HG02981 (cell line): ENCODE measurements around the gene ARL14.

Experiments
- ATAC-seq: cut with Tn5 transposase; IDR thresholded peaks from one replicate; pipeline ENCODE4 v1.9.1; 2021; ENCODE audit warnings: mild to moderate bottlenecking, moderate library complexity; ENCODE audit not compliant: unreplicated experiment

Gene ARL14

DNA sequence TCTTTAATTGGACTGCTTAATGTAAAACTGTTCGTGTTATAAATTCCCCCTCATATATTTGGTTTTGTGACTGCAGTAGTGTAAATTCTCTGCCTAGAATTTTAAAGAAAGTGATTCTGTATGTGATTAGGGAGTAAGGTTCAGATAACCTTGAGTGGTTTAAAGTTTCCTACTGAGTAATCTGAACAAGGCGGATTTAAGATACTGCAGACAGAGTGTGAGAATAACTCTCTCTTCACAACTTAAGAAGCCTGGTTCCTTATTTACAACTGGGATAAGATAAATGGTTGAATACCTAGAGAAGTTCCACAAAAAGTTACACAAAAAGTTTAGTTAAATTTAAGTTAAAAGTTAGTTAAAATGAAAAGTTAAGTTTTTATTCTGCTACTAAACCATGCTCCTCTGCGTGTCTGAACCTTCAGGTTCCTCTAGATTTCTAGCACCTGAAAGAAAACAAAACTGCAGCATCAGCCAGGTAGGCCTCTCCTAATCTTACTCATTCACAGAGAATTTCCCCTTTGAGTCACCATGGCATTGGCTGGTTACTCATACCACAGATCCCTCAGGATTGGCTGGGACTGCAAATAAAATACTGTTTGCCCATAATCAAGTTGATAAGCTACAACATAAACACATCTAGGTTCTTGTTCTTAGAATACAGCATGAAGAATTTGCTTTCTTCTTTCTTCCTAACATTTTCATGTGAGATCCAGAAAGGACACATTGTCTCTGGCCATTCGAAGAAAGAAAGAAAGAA is at the start of gene ARL14:
ARL14 (plus strand) TSS at position 614 of the 757 bp plus-strand sequence. CDS start 187 bp downstream, outside the sequence.
- no peak for ATAC-seq

GRCh38 chr3:160629491-160629890 is 47.5 kb upstream of the ARL14 start:
- no peak for ATAC-seq

GRCh38 chr3:160633361-160634083 is 43.4 kb upstream of the ARL14 start:
- no peak for ATAC-seq

- ATAC-seq, result no peak
Observed at GRCh38 chr3:160635213-160635612, 41.7 kb upstream of the ARL14 start.

DNA sequence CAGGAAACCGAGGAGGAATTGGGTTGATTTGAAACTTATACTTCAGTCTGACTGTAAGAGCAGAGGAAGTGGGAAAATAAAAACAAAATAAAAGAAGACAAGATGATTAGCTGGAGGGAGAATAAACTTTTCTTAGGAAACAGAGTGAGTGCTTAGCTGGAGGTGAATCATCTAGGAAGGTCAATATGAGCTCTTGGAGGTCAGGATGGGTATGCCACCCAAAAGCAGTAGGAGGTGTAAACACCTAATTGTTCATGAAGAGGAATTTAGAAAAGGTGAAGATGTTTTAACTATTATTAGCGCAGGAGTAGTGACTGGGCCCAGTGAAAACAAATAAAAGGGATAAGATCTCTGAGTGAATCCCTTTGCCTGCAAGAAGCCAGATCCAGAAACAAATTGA is 39.9 kb upstream of the ARL14 start:
- ATAC-seq, result no peak

GRCh38 chr3:160638184-160638583 is 38.8 kb upstream of the ARL14 start:
- no peak for ATAC-seq

DNA sequence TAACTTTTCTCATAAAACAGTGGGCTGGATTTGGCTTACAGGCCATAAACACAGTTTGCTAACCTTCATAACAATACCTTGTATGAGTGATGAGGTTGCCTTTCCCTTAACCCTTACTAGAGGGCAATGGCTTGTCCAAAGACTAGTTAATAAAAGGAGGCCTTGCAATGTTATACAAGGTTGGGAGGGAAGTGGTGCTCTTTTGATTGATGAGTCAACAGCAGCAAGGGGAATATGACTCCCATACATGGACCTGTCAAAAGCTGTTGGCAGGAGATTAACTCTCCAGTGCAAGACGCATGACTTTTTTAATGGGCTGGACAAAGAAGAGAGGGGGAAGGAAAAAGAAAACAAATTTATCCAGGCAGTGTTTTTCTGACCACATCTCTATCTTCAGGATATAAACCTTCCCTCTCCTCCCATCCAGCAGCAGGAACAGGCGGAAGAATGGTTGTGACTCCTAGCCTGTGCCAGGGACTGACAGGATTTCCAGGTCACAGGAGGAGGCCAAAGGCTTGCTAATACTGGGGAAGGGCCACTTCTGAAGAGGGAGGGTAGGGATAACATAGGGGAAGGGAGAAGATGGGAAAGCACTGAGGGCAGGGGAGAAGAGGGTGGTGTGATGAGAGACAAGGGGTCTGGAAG is 35.2 kb upstream of the ARL14 start:
- no peak for ATAC-seq

DNA sequence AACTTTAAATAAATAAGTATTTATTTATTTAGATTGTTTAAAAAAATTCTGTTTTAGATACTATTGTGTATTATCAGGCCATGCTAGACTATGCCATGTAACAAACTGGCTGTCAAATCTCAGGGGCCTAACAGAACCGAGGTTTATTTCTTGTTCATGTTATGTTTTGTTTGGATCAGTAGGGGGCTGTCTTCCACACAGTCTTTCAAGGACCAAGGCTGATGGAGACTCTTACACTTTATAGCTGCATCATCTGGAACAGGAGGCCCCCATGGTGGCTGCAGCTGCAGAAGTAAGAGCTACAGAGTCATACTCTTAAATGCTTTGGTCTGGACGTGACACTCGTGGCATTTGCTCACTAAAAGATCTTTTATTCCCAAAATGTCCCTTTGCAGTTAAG is 33.0 kb upstream of the ARL14 start:
- no peak for ATAC-seq

GRCh38 chr3:160644491-160644890 is 32.5 kb upstream of the ARL14 start:
- ATAC-seq, result no peak

DNA sequence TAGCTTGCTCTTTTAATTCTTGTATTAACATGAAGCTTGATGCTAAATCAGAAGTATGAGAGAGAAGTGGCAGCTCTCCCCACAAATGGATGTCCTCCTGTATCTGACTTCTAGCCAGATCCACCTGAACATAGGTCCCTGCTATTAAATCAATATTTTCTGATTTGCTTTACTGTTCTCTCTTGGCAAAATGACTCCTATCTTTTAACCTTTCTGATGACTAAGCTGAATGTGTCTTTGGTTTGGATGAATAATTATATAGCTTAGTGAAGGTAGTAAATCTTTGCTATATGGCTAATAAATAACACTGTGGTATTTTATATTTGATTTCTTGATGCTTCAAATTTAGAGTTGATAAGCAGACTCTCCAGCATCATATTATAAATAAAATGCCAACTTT is 28.3 kb upstream of the ARL14 start:
- ATAC-seq, result no peak

DNA sequence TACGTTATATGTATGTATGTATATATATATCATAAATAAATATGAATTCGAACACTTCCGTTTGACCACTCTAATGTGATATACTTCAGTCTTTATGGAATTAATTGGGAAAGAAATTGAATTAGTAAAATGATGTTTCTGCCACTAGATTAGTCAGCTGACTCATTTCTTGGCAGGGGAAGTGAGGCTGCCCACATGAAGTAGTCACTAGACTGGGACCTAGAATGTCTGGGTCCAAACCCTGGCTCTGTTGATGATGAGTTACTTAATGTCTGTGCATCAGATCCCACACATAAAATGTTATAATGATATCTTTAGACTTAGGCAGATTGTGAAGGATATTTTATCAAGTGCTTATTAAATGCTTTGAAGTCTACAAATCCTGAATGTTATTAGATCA is 27.4 kb upstream of the ARL14 start:
- no peak for ATAC-seq

DNA sequence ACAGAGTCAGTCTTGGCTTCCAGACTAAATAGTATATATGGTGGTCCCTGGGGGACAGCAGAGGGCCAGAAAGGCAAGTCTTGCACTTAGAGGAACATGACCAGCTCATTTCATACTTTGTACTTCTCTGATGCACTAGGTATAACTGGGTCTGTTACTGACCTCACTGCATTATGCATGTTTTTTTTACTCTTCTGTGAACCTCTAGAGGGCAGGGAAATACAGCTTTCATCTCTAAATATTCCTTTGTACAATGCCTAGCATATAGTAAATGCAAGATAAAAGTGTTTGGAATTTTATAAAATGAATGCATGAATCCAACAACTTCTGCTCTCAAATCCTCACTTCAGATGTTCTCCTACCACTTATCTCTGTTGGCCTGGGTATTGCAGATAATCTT is 23.4 kb upstream of the ARL14 start:
- ATAC-seq, result no peak

GRCh38 chr3:160660902-160661301 is 16.1 kb upstream of the ARL14 start:
- no peak for ATAC-seq

DNA sequence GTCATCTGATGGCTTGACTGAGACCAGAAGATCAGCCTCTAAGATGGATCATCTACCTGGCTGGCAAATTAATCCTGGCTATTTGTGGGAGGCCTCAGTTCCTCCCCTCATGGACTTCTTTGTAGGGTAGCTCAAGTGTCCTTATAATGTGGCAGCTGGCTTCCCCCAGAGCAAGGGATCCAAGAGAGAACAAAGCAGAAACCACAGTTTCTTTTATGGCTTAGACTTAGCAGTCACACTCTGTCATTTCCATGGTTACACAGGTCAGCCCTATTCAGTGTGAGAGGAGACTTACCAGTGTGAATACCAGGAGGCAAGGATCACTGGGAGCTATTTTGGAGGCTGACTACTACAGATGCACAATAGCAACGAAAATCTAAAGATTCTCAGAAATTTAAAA is 15.3 kb upstream of the ARL14 start:
- ATAC-seq, result no peak

DNA sequence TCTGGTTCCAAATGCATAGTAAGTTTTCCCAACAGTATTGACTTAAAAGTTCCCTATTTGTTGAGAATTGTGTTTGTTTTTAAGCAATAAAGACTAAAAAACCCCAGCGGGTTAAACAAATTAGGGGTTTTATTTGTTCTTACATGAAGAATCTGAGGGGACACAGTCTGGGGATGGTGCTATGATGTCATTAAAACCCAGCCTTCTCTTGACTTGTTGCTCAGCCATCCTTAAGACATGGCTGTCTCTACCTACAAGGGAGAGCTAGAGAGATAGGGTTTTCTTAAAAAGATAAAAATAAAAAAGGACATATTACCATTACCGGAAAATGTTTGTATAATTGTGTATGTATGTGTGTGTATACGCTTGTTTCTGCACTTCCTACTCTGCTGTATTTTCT is 11.7 kb upstream of the ARL14 start:
- ATAC-seq, result no peak

DNA sequence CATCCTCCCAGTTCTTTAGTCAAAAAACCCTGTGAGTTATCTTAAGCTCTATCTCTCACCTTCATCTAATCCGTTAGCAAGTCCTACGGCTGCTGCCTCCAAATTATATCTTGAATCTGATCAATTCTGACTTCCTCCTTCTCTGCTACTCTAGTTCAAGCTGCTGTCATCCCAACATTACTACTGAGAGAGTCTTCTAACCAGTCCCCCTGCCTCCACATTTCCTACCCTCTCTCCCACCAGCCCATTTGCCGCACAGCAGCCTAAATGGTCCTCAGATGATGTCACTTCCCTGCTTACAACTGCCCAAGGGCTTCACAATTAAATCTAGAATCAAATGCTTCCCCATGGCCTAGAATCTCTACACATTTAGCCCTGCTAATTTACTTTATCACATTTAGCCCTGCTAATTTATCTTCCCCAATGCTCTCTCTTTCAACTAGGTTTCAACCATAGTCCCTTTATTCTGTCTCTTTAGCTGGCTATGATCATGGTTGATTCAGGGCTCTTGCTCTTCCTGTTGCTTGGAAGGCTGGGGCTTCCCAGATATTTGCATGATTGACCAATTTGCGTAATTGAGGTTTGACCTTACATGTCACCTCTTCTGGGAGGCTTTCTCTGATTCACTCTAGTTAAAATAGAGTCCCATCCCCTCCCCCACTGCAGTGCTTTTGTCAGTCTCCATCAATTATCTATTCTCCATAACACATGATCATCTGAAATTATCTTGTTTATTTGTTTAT is 11.0 kb upstream of the ARL14 start:
- ATAC-seq, result peak; percentile 89

GRCh38 chr3:160667452-160667851 is 9.5 kb upstream of the ARL14 start:
- no peak for ATAC-seq

DNA sequence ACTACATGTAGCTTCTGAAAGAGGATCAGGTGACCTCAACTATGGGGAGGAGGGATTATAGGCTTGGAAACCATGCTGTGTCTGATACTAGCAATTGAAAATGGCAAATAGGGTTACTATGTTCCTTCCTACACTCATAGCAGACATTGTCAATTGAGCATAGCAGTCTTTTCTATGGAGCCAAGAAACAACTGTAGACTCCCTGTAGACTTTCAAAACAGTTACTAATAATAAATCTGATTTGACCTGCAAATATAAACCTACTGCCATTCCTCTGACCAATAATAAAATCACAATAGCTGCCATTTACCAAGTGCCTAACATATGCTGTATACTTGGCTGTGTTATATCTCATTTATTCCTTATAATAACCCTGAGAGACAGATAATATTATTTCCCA is 8.5 kb upstream of the ARL14 start:
- ATAC-seq, result no peak

DNA sequence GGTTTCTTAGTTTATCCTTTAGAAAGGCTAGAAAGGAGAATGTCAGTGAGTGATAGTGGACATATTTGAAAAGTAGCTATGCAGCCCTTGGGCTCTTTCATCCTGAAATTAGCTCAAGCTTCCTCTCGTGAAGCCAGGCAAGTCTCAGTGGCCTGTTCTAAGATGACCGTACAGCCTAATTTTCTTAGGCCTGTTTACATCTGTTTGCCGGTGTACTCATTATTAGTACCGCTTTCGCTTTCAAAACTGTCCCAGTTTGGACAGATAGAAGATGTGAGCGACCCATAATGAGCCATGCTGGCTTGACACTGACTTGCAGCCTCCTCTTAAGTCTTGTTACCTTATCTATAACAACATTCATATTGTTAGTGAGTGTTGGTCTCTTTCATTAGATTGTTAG is 5.7 kb upstream of the ARL14 start:
- peak; percentile 83 for ATAC-seq

- ATAC-seq, result no peak
Observed at GRCh38 chr3:160671995-160672394, 5.0 kb upstream of the ARL14 start.

- ATAC-seq, result no peak
Observed at GRCh38 chr3:160673188-160673587, 3.8 kb upstream of the ARL14 start.
